DND-41 (cell line): ENCODE results near the gene RPL39.

Experiments
- ATAC-seq: fragments of 200-7000 bp; cut with Tn5 transposase; 3 replicates; pipeline ENCODE4 v1.9.1; 2021; ENCODE audit warnings: low read depth; ENCODE audit not compliant: insufficient read depth
- DNase-seq: peaks from one replicate; pipeline ENCODE4 v3.0.0-alpha.2; 2020
- H2AFZ ChIP-seq: 2 replicates; pipeline ENCODE4 v1.6.0; 2012; ENCODE audit warnings: low read depth, low read length
- H3K27ac ChIP-seq: 2 replicates; pipeline ENCODE4 v1.5.1; 2012; ENCODE audit warnings: low read length, inconsistent platforms
- H3K27me3 ChIP-seq: fragments of 200-600 bp; sonication (generic); 2 replicates; pipeline ENCODE4 v1.6.0; 2012; ENCODE audit warnings: low read length, mild to moderate bottlenecking, inconsistent platforms; ENCODE audit not compliant: insufficient read depth, poor library complexity
- H3K36me3 ChIP-seq: 2 replicates; pipeline ENCODE4 v1.5.1; 2012; ENCODE audit warnings: low read length, inconsistent platforms; ENCODE audit not compliant: insufficient read depth
- H3K4me1 ChIP-seq: 2 replicates; pipeline ENCODE4 v1.5.1; 2012; ENCODE audit warnings: mild to moderate bottlenecking, low read length; ENCODE audit not compliant: insufficient read depth
- H3K4me2 ChIP-seq: 2 replicates; pipeline ENCODE4 v1.6.0; 2012; ENCODE audit warnings: mild to moderate bottlenecking, moderate library complexity, low read length, inconsistent platforms; ENCODE audit not compliant: insufficient read depth
- H3K4me3 ChIP-seq, 2 experiments: fragments of 200-600 bp in 1 of 2; shearing (Covaris generic) in 1 of 2; 2 replicates each; pipeline ENCODE4 v1.5.1; 2012 to 2016; ENCODE audit warnings: inconsistent platforms in 2 of 2, low read length in 2 of 2, mild to moderate bottlenecking in 2 of 2, low read depth in 1 of 2, moderate library complexity in 1 of 2
- H3K79me2 ChIP-seq: 2 replicates; pipeline ENCODE4 v1.6.0; 2012; ENCODE audit warnings: low read length, inconsistent platforms; ENCODE audit not compliant: insufficient read depth
- H3K9ac ChIP-seq: 2 replicates; pipeline ENCODE4 v1.6.0; 2012; ENCODE audit warnings: low read depth, mild to moderate bottlenecking, inconsistent platforms, low read length, moderate library complexity
- H3K9me3 ChIP-seq: 2 replicates; pipeline ENCODE4 v1.5.1; 2012; ENCODE audit warnings: low read length, moderate library complexity, mild to moderate bottlenecking, inconsistent platforms; ENCODE audit not compliant: insufficient read depth, severe bottlenecking
- H4K20me1 ChIP-seq: 2 replicates; pipeline ENCODE4 v1.6.0; 2012; ENCODE audit warnings: low read length; ENCODE audit not compliant: insufficient read depth
- CTCF ChIP-seq: IDR thresholded peaks from 2 replicates; pipeline ENCODE4 v1.5.1; 2012; ENCODE audit warnings: borderline replicate concordance, low read length, moderate library complexity, mild to moderate bottlenecking; ENCODE audit not compliant: poor library complexity, severe bottlenecking; ENCODE audit errors: extremely low read depth
- EZH2 ChIP-seq: IDR thresholded peaks from 3 replicates; pipeline ENCODE4 v1.6.1; 2012; ENCODE audit warnings: borderline replicate concordance, low read depth, mild to moderate bottlenecking, moderate library complexity, low read length, inconsistent platforms; ENCODE audit not compliant: severe bottlenecking

The RPL39 gene

GRCh38 chrX:119760026-119760877 is 31.2 kb downstream of the RPL39 start:
- DNase-seq (no peak), ATAC-seq (no peak)
- H3K9me3 ChIP-seq: no peaks in the 10 kb centered on the region
- TF ChIP-seq EZH2: no peak
- no peak for TF ChIP-seq CTCF
- H3K4me3 ChIP-seq: no peak overlapping the region
- H3K4me1 ChIP-seq: peaks cover 28% of the 10 kb centered on the region
- no peaks in the 10 kb centered on the region for H3K36me3 ChIP-seq
- H3K4me2 ChIP-seq: no peak overlapping the region
- H3K27me3 ChIP-seq: no peaks in the 10 kb centered on the region
- no peak overlapping the region for H3K27ac ChIP-seq
- no peak overlapping the region for H3K9ac ChIP-seq
- H4K20me1 ChIP-seq: no peaks in the 10 kb centered on the region
- H2AFZ ChIP-seq: no peak overlapping the region
- no peaks in the 10 kb centered on the region for H3K79me2 ChIP-seq

- Histone ChIP-seq H2AFZ (no peak overlapping the region), H3K4me1 (peaks cover 37% of the 10 kb centered on the region), H3K4me2 (no peak overlapping the region; the same call in 1 of the 2 replicates), H3K9me3 (no peaks in the 10 kb centered on the region), H3K36me3 (no peaks in the 10 kb centered on the region), H3K4me3 (no peak overlapping the region), H3K9ac (no peak overlapping the region), H3K27me3 (no peaks in the 10 kb centered on the region), H3K27ac (no peak overlapping the region), H4K20me1 (no peaks in the 10 kb centered on the region), H3K79me2 (no peaks in the 10 kb centered on the region)
- no peak for TF ChIP-seq EZH2
- TF ChIP-seq CTCF: no peak
- DNase-seq (no peak), ATAC-seq (no peak)
These were observed 32.1 kb downstream of the RPL39 start for GRCh38 chrX:119759248-119759766.

GRCh38 chrX:119758731-119759247 is 32.6 kb downstream of the RPL39 start:
- Histone ChIP-seq H3K4me2 (no peak overlapping the region; the same call in 1 of the 2 replicates), H3K9ac (no peak overlapping the region), H4K20me1 (no peaks in the 10 kb centered on the region), H3K36me3 (no peaks in the 10 kb centered on the region), H3K4me1 (peaks cover 43% of the 10 kb centered on the region), H3K4me3 (no peak overlapping the region), H3K9me3 (no peaks in the 10 kb centered on the region), H3K27ac (no peak overlapping the region), H3K27me3 (no peaks in the 10 kb centered on the region), H3K79me2 (no peaks in the 10 kb centered on the region), H2AFZ (no peak overlapping the region)
- ATAC-seq (no peak), DNase-seq (no peak)
- TF ChIP-seq EZH2 (no peak), CTCF (no peak)
